ENCODE results near the gene FGF3. TPM values are rescaled to one million over a fixed set of nuclear protein-coding genes. Genes with fewer than 3 reads are reported as not detected.

FGF3 gene
- polyA plus RNA-seq, 1 donor from 2014 or later: 3.7 TPM

GRCh38 chr11:69812946-69813345 is 6.3 kb downstream of the FGF3 start:
- no peak overlapping the region for H2AFZ ChIP-seq (ENCODE audit: low read depth, low read length)
- no peak overlapping the region for H3K9ac ChIP-seq (ENCODE audit: low read length)
- H3K27me3 ChIP-seq (ENCODE audit: insufficient read depth, low read depth, low read length): peaks cover 23% of the 10 kb centered on the region
- H3K79me2 ChIP-seq (replicated peaks; ENCODE audit: insufficient read depth, low read length): peaks cover 4% of the 10 kb centered on the region
- no peak overlapping the region for H3K4me2 ChIP-seq (ENCODE audit: low read length)
- TF ChIP-seq EZH2 (IDR thresholded peaks at IDR 0.05; ENCODE audit: borderline replicate concordance, insufficient read depth, low read length, poor library complexity, severe bottlenecking) (no peak), CTCF (IDR thresholded peaks at IDR 0.05; ENCODE audit: poor library complexity, severe bottlenecking) (no peak), MXI1 (conservative IDR thresholded peaks at IDR 0.05; ENCODE audit: poor library complexity, severe bottlenecking) (no peak), RAD21 (conservative IDR thresholded peaks at IDR 0.05) (no peak)
- TF ChIP-seq, protein P1, sequence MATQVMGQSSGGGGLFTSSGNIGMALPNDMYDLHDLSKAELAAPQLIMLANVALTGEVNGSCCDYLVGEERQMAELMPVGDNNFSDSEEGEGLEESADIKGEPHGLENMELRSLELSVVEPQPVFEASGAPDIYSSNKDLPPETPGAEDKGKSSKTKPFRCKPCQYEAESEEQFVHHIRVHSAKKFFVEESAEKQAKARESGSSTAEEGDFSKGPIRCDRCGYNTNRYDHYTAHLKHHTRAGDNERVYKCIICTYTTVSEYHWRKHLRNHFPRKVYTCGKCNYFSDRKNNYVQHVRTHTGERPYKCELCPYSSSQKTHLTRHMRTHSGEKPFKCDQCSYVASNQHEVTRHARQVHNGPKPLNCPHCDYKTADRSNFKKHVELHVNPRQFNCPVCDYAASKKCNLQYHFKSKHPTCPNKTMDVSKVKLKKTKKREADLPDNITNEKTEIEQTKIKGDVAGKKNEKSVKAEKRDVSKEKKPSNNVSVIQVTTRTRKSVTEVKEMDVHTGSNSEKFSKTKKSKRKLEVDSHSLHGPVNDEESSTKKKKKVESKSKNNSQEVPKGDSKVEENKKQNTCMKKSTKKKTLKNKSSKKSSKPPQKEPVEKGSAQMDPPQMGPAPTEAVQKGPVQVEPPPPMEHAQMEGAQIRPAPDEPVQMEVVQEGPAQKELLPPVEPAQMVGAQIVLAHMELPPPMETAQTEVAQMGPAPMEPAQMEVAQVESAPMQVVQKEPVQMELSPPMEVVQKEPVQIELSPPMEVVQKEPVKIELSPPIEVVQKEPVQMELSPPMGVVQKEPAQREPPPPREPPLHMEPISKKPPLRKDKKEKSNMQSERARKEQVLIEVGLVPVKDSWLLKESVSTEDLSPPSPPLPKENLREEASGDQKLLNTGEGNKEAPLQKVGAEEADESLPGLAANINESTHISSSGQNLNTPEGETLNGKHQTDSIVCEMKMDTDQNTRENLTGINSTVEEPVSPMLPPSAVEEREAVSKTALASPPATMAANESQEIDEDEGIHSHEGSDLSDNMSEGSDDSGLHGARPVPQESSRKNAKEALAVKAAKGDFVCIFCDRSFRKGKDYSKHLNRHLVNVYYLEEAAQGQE (IDR thresholded peaks at IDR 0.05; ENCODE audit: borderline replicate concordance): no peak
- H3K36me3 ChIP-seq (ENCODE audit: insufficient read depth, low read length): no peaks in the 10 kb centered on the region
- H3K27ac ChIP-seq (ENCODE audit: low read length): no peak overlapping the region
- H4K20me1 ChIP-seq (ENCODE audit: insufficient read depth): no peaks in the 10 kb centered on the region
- no peak overlapping the region for H3K4me3 ChIP-seq (ENCODE audit: low read length)
- H3K9me3 ChIP-seq (ENCODE audit: low read length): no peaks in the 10 kb centered on the region
- H3F3A ChIP-seq (ENCODE audit: insufficient read depth, low read length, poor library complexity, severe bottlenecking): no peaks in the 10 kb centered on the region
- H3K9me2 ChIP-seq (ENCODE audit: insufficient read depth, low read length): no peaks in the 10 kb centered on the region

DNA sequence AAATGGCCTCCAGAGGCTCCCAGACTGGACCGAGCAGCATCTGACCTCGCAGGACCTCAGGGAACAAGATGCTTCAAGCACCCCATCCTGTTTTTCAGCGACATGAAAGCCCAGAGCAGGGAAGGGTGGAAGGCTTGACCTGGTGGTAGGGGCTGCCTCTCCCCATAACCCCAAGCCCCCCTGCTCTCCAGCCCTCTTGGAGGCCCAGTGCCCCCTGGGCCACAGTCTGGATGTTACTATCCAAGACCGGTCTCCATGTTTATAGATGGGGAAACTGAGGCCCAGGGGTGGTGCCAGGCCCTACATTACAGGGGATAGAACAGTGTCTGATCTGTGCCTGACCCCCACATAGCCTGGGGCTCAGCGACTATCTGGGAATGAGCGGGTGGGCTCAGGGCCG is 7.0 kb downstream of the FGF3 start:
- no peaks in the 10 kb centered on the region for H3K36me3 ChIP-seq (ENCODE audit: insufficient read depth, low read length)
- TF ChIP-seq TAF1 (IDR thresholded peaks at IDR 0.05; ENCODE audit: low read depth) (no peak), CTCF (IDR thresholded peaks at IDR 0.05; ENCODE audit: poor library complexity, severe bottlenecking) (no peak)
- peaks cover 4% of the 10 kb centered on the region for H3K79me2 ChIP-seq (replicated peaks; ENCODE audit: insufficient read depth, low read length)
- H3K27ac ChIP-seq (ENCODE audit: low read length): no peak overlapping the region
- no peaks in the 10 kb centered on the region for H3K9me2 ChIP-seq (ENCODE audit: insufficient read depth, low read length)
- H4K20me1 ChIP-seq (ENCODE audit: insufficient read depth): no peaks in the 10 kb centered on the region
- H3K9me3 ChIP-seq (ENCODE audit: low read length): no peaks in the 10 kb centered on the region
- no peaks in the 10 kb centered on the region for H3F3A ChIP-seq (ENCODE audit: insufficient read depth, low read length, poor library complexity, severe bottlenecking)
- no peak overlapping the region for H3K9ac ChIP-seq (ENCODE audit: low read length)
- H3K4me3 ChIP-seq (ENCODE audit: low read length): no peak overlapping the region
- H3K27me3 ChIP-seq (ENCODE audit: insufficient read depth, low read depth, low read length): peaks cover 16% of the 10 kb centered on the region
- H3K4me2 ChIP-seq (ENCODE audit: low read length): no peak overlapping the region
- H2AFZ ChIP-seq (ENCODE audit: low read depth, low read length): no peak overlapping the region

Measured in neural cell (in vitro differentiated cells).